ENCODE data around the gene FAM222B. TPM values are rescaled to one million over a fixed set of nuclear protein-coding genes. Genes with fewer than 3 reads are reported as not detected.
A peak's percentile ranks its signal among the peaks of the same experiment; 100 is the strongest.

FAM222B gene
- total and polyA plus RNA-seq, 2 donors, result 6.8 to 15.0 TPM

- peaks cover 2% of the 10 kb centered on the region for H3K4me1 ChIP-seq (ENCODE audit: insufficient read depth)
- no peak overlapping the region for H3K27ac ChIP-seq (ENCODE audit: low read depth)
- no peak for DNase-seq (ENCODE audit: extremely low spot score)
- H3K36me3 ChIP-seq (ENCODE audit: insufficient read depth), result peaks cover 2% of the 10 kb centered on the region
- no peak overlapping the region for H3K4me3 ChIP-seq (ENCODE audit: low read depth, low read length)
- WGBS, result 89% methylated on average over 2 of the region's 2 CpGs
Observed at GRCh38 chr17:28715217-28715616, 127.4 kb downstream of the FAM222B start.

GRCh38 chr17:28714281-28714680 lies 128.3 kb downstream of the FAM222B start:
- no peak for DNase-seq (ENCODE audit: extremely low spot score)
- H3K4me1 ChIP-seq (ENCODE audit: insufficient read depth), result peaks cover 2% of the 10 kb centered on the region
- 97% methylated on average over 3 of the region's 3 CpGs for WGBS
- no peak overlapping the region for H3K4me3 ChIP-seq (ENCODE audit: low read depth, low read length)
- peaks cover 2% of the 10 kb centered on the region for H3K36me3 ChIP-seq (ENCODE audit: insufficient read depth)
- H3K27ac ChIP-seq (ENCODE audit: low read depth), result no peak overlapping the region

- no peak for DNase-seq (ENCODE audit: extremely low spot score)
- Histone ChIP-seq H3K27ac (ENCODE audit: low read depth) (no peak overlapping the region), H3K36me3 (ENCODE audit: insufficient read depth) (peaks cover 2% of the 10 kb centered on the region), H3K4me1 (ENCODE audit: insufficient read depth) (peaks cover 2% of the 10 kb centered on the region), H3K4me3 (ENCODE audit: low read depth, low read length) (no peak overlapping the region)
- WGBS, result 78% methylated on average over 7 of the region's 7 CpGs
Observed at GRCh38 chr17:28712705-28713415, 129.7 kb downstream of the FAM222B start.

- peaks cover 2% of the 10 kb centered on the region for H3K4me1 ChIP-seq (ENCODE audit: insufficient read depth)
Observed at GRCh38 chr17:28712032-28712704, 130.4 kb downstream of the FAM222B start.

GRCh38 chr17:28711723-28712031 lies 130.9 kb downstream of the FAM222B start, which contains the start of gene PROCA1:
Gene PROCA1, minus strand, starts transcription at chr17:28711888. Its CDS starts 228 bp downstream, at chr17:28711660.
- DNase-seq (ENCODE audit: extremely low spot score), result no peak
- Histone ChIP-seq H3K36me3 (ENCODE audit: insufficient read depth) (peaks cover 2% of the 10 kb centered on the region), H3K4me1 (ENCODE audit: insufficient read depth) (peaks cover 2% of the 10 kb centered on the region), H3K27ac (ENCODE audit: low read depth) (peak within 1 kb of the TSS; percentile 82), H3K4me3 (ENCODE audit: low read depth, low read length) (peak within 1 kb of the TSS; percentile 51)
- 2% methylated on average over 20 of the region's 20 CpGs for WGBS

More at GRCh38 chr17:28712032-28712704, 130.4 kb downstream of the FAM222B start:
- Histone ChIP-seq H3K4me3 (ENCODE audit: low read depth, low read length) (peak overlapping the region; percentile 51), H3K36me3 (ENCODE audit: insufficient read depth) (peaks cover 2% of the 10 kb centered on the region), H3K27ac (ENCODE audit: low read depth) (peak overlapping the region; percentile 60)
- 31% methylated on average over 34 of the region's 34 CpGs for WGBS
- no peak for DNase-seq (ENCODE audit: extremely low spot score)

- WGBS, result under 1% methylated on average over 74 of the region's 74 CpGs
- no peaks in the 10 kb centered on the region for H3K4me1 ChIP-seq (ENCODE audit: insufficient read depth)
- H3K4me3 ChIP-seq (ENCODE audit: low read depth, low read length), result peak overlapping the region; percentile 51
- peak overlapping the region; percentile 82 for H3K27ac ChIP-seq (ENCODE audit: low read depth)
- peaks cover 2% of the 10 kb centered on the region for H3K36me3 ChIP-seq (ENCODE audit: insufficient read depth)
- DNase-seq (ENCODE audit: extremely low spot score), result peak; percentile 80
Observed at GRCh38 chr17:28710861-28711722, 131.5 kb downstream of the FAM222B start.

GRCh38 chr17:28707339-28707720 lies 135.3 kb downstream of the FAM222B start:
- no peaks in the 10 kb centered on the region for H3K4me1 ChIP-seq (ENCODE audit: insufficient read depth)
- no peak for DNase-seq (ENCODE audit: extremely low spot score)
- H3K27ac ChIP-seq (ENCODE audit: low read depth), result no peak overlapping the region
- 90% methylated on average over 2 of the region's 2 CpGs for WGBS
- H3K36me3 ChIP-seq (ENCODE audit: insufficient read depth), result peaks cover 2% of the 10 kb centered on the region
- no peak overlapping the region for H3K4me3 ChIP-seq (ENCODE audit: low read depth, low read length)

- Histone ChIP-seq H3K4me3 (ENCODE audit: low read depth, low read length) (no peak overlapping the region), H3K27ac (ENCODE audit: low read depth) (no peak overlapping the region), H3K36me3 (ENCODE audit: insufficient read depth) (peaks cover 2% of the 10 kb centered on the region), H3K4me1 (ENCODE audit: insufficient read depth) (no peaks in the 10 kb centered on the region)
- WGBS, result 56% methylated on average over 6 of the region's 7 CpGs
- DNase-seq (ENCODE audit: extremely low spot score), result no peak
Observed at GRCh38 chr17:28706471-28707338, 135.9 kb downstream of the FAM222B start.

Small RNA genes within 50 kb of the gene (small RNA-seq; reads per million reads assigned to genes)
- gene RF00019, result not detected
- not detected for gene SNORD42A
- gene SNORD42B, result not detected
- not detected for gene SNORD4A
- not detected for gene SNORD4B

Other genes with a start within 250 kb of the FAM222B start
- gene SPAG5, start 243.8 kb downstream of the FAM222B start, total RNA-seq, result 17.9 TPM
- gene SPAG5, start 243.8 kb downstream of the FAM222B start, polyA plus RNA-seq, result 2.7 TPM
- gene RSKR, start 228.6 kb downstream of the FAM222B start, total RNA-seq, result 13.0 TPM
- gene RSKR, start 228.6 kb downstream of the FAM222B start, polyA plus RNA-seq, result 2.4 TPM
- gene BLTP2, start 197.6 kb downstream of the FAM222B start, total RNA-seq, result 66.6 TPM
- gene BLTP2, start 197.6 kb downstream of the FAM222B start, polyA plus RNA-seq, result 42.1 TPM
- 35.8 TPM for gene SDF2, start 180.9 kb downstream of the FAM222B start, total RNA-seq
- gene SDF2, start 180.9 kb downstream of the FAM222B start, polyA plus RNA-seq, result 73.1 TPM
- 47.2 TPM for gene SUPT6H, start 180.6 kb downstream of the FAM222B start, total RNA-seq
- 42.1 TPM for gene SUPT6H, start 180.6 kb downstream of the FAM222B start, polyA plus RNA-seq
- gene PROCA1, start 130.9 kb downstream of the FAM222B start, total RNA-seq, result 1.7 TPM
- gene PROCA1, start 130.9 kb downstream of the FAM222B start, polyA plus RNA-seq, result 1.8 TPM
- 63.7 TPM for gene RAB34, start 124.9 kb downstream of the FAM222B start, total RNA-seq
- 170 TPM for gene RAB34, start 124.9 kb downstream of the FAM222B start, polyA plus RNA-seq
- gene RPL23A, start 122.8 kb downstream of the FAM222B start, total RNA-seq, result 428 TPM
- 1,648 TPM for gene RPL23A, start 122.8 kb downstream of the FAM222B start, polyA plus RNA-seq
- 1.7 TPM for gene TLCD1, start 116.6 kb downstream of the FAM222B start, total RNA-seq
- gene TLCD1, start 116.6 kb downstream of the FAM222B start, polyA plus RNA-seq, result 5.1 TPM
- 3.2 TPM for gene NEK8, start 114.0 kb downstream of the FAM222B start, total RNA-seq
- gene NEK8, start 114.0 kb downstream of the FAM222B start, polyA plus RNA-seq, result 2.1 TPM
- 14.7 TPM for gene TRAF4, start 98.8 kb downstream of the FAM222B start, total RNA-seq
- 22.8 TPM for gene TRAF4, start 98.8 kb downstream of the FAM222B start, polyA plus RNA-seq
- gene ERAL1, start 12.2 kb upstream of the FAM222B start, total RNA-seq, result 16.0 TPM
- 35.8 TPM for gene ERAL1, start 12.2 kb upstream of the FAM222B start, polyA plus RNA-seq
- gene FLOT2, start 54.9 kb upstream of the FAM222B start, total RNA-seq, result 25.1 TPM
- gene FLOT2, start 54.9 kb upstream of the FAM222B start, polyA plus RNA-seq, result 120 TPM
- 8.5 TPM for gene DHRS13, start 60.3 kb upstream of the FAM222B start, total RNA-seq
- gene DHRS13, start 60.3 kb upstream of the FAM222B start, polyA plus RNA-seq, result 8.8 TPM
- 21.1 TPM for gene PHF12, start 108.7 kb upstream of the FAM222B start, total RNA-seq
- gene PHF12, start 108.7 kb upstream of the FAM222B start, polyA plus RNA-seq, result 30.8 TPM
- 0.16 TPM for gene SEZ6, start 163.2 kb upstream of the FAM222B start, total RNA-seq
- gene SEZ6, start 163.2 kb upstream of the FAM222B start, polyA plus RNA-seq, result 0.04 TPM
- gene PIPOX, start 200.4 kb upstream of the FAM222B start, total RNA-seq, result 4.0 TPM
- gene PIPOX, start 200.4 kb upstream of the FAM222B start, polyA plus RNA-seq, result 4.6 TPM

Measured in urinary bladder (tissue), 4 donors.